ENCODE measurements around the gene MACROH2A2.

Gene MACROH2A2

DNA sequence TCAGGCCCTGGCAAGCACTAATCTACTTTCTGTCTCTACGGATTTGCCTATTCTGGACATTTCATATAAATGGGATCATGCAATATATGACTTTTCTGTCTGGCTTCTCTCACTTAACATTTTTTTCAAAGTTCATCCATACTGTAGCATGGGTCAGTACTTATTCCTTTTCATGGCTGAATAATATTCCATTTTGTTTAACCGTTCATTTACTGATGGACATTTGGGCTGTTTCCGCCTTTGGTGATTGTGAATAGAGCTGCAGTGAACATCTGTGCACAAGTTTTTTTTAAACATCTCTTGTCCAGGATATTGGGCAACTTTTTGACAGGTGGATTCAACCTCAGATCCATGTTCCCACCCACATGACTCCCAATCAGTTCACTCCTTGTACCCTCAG lies 49.0 kb downstream of the MACROH2A2 start:
- Histone ChIP-seq H3K27ac (no peak overlapping the region), H3K9me3 (ENCODE audit: low read depth, low read length) (no peaks in the 10 kb centered on the region), H3K36me3 (ENCODE audit: insufficient read depth, low read length) (peaks cover 21% of the 10 kb centered on the region; the same call in 1 of the 2 replicates), H3K9ac (ENCODE audit: insufficient read length) (no peak overlapping the region), H3K4me3 (no peak overlapping the region)
- no peak for TF ChIP-seq POLR2AphosphoS5 (IDR thresholded peaks at IDR 0.05; ENCODE audit: borderline replicate concordance, low read depth, low read length)
- no peak for TF ChIP-seq EZH2 (IDR thresholded peaks at IDR 0.05)
- TF ChIP-seq FOXP2 (optimal IDR thresholded peaks at IDR 0.05; ENCODE audit: control extremely low read depth, extremely low read length, insufficient read depth) = no peak
- DNase-seq (ENCODE audit: low read depth, low spot score) = no peak

DNA sequence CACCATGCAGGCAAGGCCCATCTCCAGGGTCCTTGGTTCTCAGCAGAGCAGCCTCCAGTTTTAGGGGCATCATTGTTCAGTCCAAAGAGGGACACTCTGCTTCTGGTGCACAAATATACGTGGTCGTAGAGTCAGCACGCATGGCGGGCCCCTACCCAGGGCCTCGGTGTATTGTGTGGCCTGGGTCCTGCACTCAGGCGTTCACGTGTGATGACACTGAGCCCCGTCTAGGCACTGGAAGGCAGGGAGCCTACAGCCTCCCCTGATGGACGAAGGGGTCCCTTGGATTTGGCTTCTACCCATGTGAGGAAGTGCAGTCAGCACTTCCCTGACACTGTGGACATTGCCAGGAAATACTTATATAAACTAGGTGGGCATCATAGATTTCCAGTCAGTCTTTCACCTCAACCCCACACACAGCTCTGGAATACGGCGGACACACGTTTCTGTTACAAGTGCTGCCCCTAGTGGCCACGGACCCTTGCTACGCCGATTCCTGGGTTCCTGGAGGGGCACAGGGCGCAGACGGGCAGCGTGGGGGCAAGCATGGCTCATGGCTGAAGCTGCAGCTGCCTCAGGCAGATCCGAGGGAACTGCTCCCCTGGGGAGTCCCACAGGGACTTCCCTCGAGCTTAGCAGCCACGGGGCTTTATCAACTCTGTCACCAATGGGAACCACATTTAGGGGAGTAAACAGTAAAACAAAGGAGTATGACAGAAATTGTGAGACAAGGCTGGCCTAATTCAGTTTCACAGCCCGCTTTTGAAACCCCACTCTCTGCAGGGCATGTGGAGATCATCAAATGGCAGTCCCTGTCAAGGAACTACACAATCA lies 54.5 kb downstream of the MACROH2A2 start:
- Histone ChIP-seq H3K36me3 (ENCODE audit: insufficient read depth, low read length) (no peaks in the 10 kb centered on the region; the same call in 1 of the 2 replicates), H3K27ac (no peak overlapping the region), H3K4me3 (no peak overlapping the region), H3K9me3 (ENCODE audit: low read depth, low read length) (no peaks in the 10 kb centered on the region), H3K9ac (ENCODE audit: insufficient read length) (no peak overlapping the region)
- no peak for TF ChIP-seq FOXP2 (optimal IDR thresholded peaks at IDR 0.05; ENCODE audit: control extremely low read depth, extremely low read length, insufficient read depth)
- no peak for TF ChIP-seq POLR2AphosphoS5 (IDR thresholded peaks at IDR 0.05; ENCODE audit: borderline replicate concordance, low read depth, low read length)
- TF ChIP-seq EZH2 (IDR thresholded peaks at IDR 0.05) = no peak
- DNase-seq (ENCODE audit: low read depth, low spot score) = no peak

DNA sequence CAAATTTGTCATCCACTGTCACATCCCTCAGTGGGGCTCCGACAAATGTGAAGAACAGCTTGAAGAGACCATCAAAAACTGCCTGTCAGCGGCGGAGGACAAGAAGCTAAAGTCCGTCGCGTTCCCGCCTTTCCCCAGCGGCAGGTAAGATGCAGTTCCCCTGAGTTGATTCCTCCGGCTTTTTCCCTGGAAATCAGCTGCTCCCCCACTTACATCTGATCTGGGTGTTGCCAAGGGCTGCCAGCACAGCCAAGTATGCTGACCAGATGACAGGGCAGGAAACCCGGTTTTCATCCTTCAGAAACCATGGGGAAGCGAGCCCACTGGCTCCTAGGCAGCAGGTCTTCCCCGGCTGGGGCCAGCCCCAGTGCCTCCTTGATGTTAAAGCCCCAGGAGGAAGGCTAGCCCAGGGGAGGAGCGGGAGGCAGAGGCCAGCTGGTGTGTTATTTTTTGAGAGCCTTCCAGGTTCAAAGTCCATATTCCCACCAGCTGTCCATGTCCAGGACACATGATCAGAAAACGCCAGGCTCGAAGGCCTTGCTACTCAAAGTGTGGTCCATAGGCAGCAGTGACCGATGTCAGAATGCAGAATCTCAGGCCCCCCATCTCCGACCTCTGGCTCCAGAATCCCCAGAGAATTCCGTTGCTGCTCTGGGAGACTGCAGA lies 56.6 kb downstream of the MACROH2A2 start:
- TF ChIP-seq POLR2AphosphoS5 (IDR thresholded peaks at IDR 0.05; ENCODE audit: borderline replicate concordance, low read depth, low read length) (no peak), EZH2 (IDR thresholded peaks at IDR 0.05) (no peak), FOXP2 (optimal IDR thresholded peaks at IDR 0.05; ENCODE audit: control extremely low read depth, extremely low read length, insufficient read depth) (no peak)
- no peak overlapping the region for H3K4me3 ChIP-seq
- no peaks in the 10 kb centered on the region for H3K36me3 ChIP-seq (ENCODE audit: insufficient read depth, low read length)
- H3K27ac ChIP-seq = no peak overlapping the region
- no peaks in the 10 kb centered on the region for H3K9me3 ChIP-seq (ENCODE audit: low read depth, low read length)
- no peak for DNase-seq (ENCODE audit: low read depth, low spot score)
- no peak overlapping the region for H3K9ac ChIP-seq (ENCODE audit: insufficient read length)

DNA sequence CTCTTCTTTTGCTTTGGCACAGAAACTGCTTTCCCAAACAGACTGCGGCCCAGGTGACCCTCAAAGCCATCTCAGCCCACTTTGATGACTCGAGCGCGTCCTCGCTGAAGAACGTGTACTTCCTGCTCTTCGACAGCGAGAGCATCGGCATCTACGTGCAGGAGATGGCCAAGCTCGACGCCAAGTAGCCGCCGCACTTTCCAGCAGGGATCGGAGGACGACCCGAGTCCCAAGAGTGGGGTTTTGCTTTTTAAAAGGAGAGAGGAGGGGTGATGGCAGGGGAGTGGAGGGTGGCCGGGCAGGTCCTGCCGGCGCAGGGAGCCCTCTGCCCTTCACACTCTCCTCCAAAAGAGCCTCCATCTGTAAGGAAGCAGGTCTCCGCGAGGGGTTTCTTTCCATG lies 58.9 kb downstream of the MACROH2A2 start:
- H3K9ac ChIP-seq (ENCODE audit: insufficient read length) = no peak overlapping the region
- no peaks in the 10 kb centered on the region for H3K36me3 ChIP-seq (ENCODE audit: insufficient read depth, low read length)
- TF ChIP-seq POLR2AphosphoS5 (IDR thresholded peaks at IDR 0.05; ENCODE audit: borderline replicate concordance, low read depth, low read length) (no peak), EZH2 (IDR thresholded peaks at IDR 0.05) (no peak), FOXP2 (optimal IDR thresholded peaks at IDR 0.05; ENCODE audit: control extremely low read depth, extremely low read length, insufficient read depth) (no peak)
- no peak overlapping the region for H3K4me3 ChIP-seq
- no peaks in the 10 kb centered on the region for H3K9me3 ChIP-seq (ENCODE audit: low read depth, low read length)
- H3K27ac ChIP-seq = no peak overlapping the region
- DNase-seq (ENCODE audit: low read depth, low spot score) = no peak

DNA sequence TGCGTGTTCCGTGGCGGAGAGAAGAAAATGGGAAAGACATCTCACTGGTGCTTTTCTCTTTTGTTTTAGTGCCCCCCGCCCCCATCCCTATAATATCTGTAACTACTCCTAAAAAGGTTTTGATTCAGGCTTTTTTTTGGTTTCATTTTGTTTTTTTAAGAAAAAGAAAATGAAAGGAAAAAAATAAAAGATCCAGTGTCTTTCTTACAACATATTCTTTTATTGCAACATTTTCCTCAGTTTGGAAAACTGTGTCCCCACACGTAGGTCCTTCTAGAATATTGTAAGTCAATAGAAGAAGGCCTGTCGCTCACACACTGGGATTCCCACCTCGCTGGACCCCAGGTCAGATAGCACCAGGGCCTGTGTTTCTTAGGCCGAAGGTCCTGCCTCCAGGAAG lies 59.4 kb downstream of the MACROH2A2 start:
- H3K4me3 ChIP-seq = no peak overlapping the region
- H3K9ac ChIP-seq (ENCODE audit: insufficient read length) = no peak overlapping the region
- no peaks in the 10 kb centered on the region for H3K9me3 ChIP-seq (ENCODE audit: low read depth, low read length)
- TF ChIP-seq EZH2 (IDR thresholded peaks at IDR 0.05) (no peak), POLR2AphosphoS5 (IDR thresholded peaks at IDR 0.05; ENCODE audit: borderline replicate concordance, low read depth, low read length) (no peak), FOXP2 (optimal IDR thresholded peaks at IDR 0.05; ENCODE audit: control extremely low read depth, extremely low read length, insufficient read depth) (no peak)
- no peak overlapping the region for H3K27ac ChIP-seq
- no peaks in the 10 kb centered on the region for H3K36me3 ChIP-seq (ENCODE audit: insufficient read depth, low read length)
- no peak for DNase-seq (ENCODE audit: low read depth, low spot score)

DNA sequence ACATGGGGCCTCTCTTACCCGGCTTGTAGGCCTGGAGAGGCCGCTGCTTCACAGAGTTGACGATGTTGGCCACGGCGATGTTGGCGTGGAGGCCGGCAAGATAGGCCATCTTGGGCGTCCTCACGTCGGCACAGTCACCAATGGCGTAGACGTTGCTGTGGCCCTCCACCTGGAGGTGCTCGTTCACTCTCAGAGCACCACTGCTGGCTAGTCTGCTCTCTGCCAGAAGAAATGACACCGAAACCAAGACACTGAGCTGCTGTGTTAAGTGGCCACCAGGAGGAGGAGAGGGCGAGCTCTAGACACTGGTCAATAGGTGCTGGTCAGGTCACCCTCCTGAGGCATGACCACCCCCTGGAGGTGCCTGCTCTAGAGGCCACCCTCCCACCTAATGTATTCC lies 62.3 kb downstream of the MACROH2A2 start:
- no peaks in the 10 kb centered on the region for H3K9me3 ChIP-seq (ENCODE audit: low read depth, low read length)
- TF ChIP-seq EZH2 (IDR thresholded peaks at IDR 0.05) (no peak), FOXP2 (optimal IDR thresholded peaks at IDR 0.05; ENCODE audit: control extremely low read depth, extremely low read length, insufficient read depth) (no peak), POLR2AphosphoS5 (IDR thresholded peaks at IDR 0.05; ENCODE audit: borderline replicate concordance, low read depth, low read length) (no peak)
- no peak overlapping the region for H3K4me3 ChIP-seq
- H3K36me3 ChIP-seq (ENCODE audit: insufficient read depth, low read length) = no peaks in the 10 kb centered on the region
- no peak overlapping the region for H3K27ac ChIP-seq
- no peak overlapping the region for H3K9ac ChIP-seq (ENCODE audit: insufficient read length)
- no peak for DNase-seq (ENCODE audit: low read depth, low spot score)

DNA sequence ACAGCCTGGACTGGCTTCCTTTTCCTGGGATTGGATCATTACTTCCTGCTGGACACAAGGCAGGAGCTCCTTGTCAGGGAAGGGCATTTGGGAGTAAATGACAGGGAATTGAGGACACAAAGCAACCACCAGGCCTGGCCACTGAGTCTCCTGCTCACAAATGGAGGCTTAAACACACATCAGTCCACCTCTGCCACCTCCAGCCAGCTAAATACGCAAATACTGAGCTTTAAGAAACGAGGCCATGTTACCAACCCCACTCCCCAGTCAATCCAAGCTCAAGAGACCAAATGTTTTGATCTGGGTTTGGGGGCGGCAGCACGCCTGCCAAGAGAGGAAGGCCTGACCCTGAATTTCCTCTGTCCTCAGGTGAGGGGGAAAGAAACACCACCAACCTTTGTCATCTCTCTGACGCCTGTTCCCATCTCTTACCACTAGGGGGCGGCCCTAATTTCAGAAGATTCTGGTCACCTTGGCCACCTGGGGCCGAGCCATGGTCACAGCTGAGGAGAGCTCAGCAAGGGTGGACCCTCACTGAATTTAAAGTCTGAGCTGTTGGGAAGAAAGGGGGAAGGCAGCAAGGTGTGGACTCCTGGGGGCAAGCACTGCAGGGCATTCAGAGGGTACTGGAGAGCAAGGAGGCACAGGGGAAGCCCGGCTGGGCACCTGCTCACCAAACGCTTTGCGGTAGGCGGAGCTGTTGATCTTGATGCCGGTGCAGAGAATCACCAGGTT lies 63.5 kb downstream of the MACROH2A2 start:
- Histone ChIP-seq H3K9ac (ENCODE audit: insufficient read length) (no peak overlapping the region), H3K36me3 (ENCODE audit: insufficient read depth, low read length) (no peaks in the 10 kb centered on the region)

DNA sequence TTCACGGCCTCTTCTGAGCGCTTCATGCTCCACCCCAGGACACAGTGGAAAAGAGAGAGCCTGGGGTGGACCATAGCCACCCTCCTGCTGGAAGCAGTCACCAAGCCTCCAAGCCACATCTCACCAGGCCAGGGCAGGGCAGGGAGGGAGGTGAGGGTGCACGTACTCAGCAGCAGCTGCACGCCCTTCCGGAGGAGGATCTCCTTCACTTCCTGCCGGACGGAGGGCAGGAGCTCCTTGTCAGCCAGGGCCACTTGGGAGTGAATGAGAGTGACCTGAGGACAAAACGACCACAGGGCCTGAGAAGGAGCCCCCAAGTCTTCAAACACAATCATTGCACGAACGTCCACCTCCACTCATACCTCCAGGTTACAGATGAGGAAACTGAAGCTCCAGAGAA lies 65.0 kb downstream of the MACROH2A2 start:
- H3K9ac ChIP-seq (ENCODE audit: insufficient read length) = no peak overlapping the region
- TF ChIP-seq POLR2AphosphoS5 (IDR thresholded peaks at IDR 0.05; ENCODE audit: borderline replicate concordance, low read depth, low read length) (no peak), EZH2 (IDR thresholded peaks at IDR 0.05) (no peak), FOXP2 (optimal IDR thresholded peaks at IDR 0.05; ENCODE audit: control extremely low read depth, extremely low read length, insufficient read depth) (no peak)
- H3K9me3 ChIP-seq (ENCODE audit: low read depth, low read length) = no peaks in the 10 kb centered on the region
- DNase-seq (ENCODE audit: low read depth, low spot score) = no peak
- H3K36me3 ChIP-seq (ENCODE audit: insufficient read depth, low read length) = no peaks in the 10 kb centered on the region
- H3K27ac ChIP-seq = no peak overlapping the region
- H3K4me3 ChIP-seq = no peak overlapping the region

More for the DNA sequence above, 63.5 kb downstream of the MACROH2A2 start:
- Histone ChIP-seq H3K9me3 (ENCODE audit: low read depth, low read length) (no peaks in the 10 kb centered on the region), H3K4me3 (no peak overlapping the region), H3K27ac (no peak overlapping the region)
- DNase-seq (ENCODE audit: low read depth, low spot score) = no peak
- TF ChIP-seq FOXP2 (optimal IDR thresholded peaks at IDR 0.05; ENCODE audit: control extremely low read depth, extremely low read length, insufficient read depth) (no peak), POLR2AphosphoS5 (IDR thresholded peaks at IDR 0.05; ENCODE audit: borderline replicate concordance, low read depth, low read length) (no peak), EZH2 (IDR thresholded peaks at IDR 0.05) (no peak)

Measured in SK-N-MC (cell line).